Measurements from ENCODE around the gene GABBR2.

GABBR2 gene

DNA sequence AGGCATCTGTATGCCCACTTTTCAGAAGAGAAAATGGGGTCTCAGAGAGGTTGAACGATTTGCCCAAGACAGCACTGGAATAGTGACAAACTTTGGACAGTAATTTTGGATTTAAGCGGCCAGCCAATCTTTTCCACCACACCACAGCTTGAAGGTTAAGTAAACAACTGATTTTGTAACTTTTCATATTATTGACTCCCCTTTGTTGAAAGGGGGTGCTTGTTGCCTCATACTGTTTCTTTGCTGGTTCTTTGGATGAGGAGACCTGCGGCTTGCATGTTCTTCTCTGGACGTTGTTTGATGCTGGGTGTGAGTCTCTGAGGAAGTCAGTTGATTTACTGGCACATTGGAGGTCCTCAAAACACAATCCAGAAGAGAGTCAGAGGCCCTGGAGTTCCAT lies 11.7 kb upstream of the GABBR2 start:
- no peak for DNase-seq (ENCODE audit: low spot score)

DNA sequence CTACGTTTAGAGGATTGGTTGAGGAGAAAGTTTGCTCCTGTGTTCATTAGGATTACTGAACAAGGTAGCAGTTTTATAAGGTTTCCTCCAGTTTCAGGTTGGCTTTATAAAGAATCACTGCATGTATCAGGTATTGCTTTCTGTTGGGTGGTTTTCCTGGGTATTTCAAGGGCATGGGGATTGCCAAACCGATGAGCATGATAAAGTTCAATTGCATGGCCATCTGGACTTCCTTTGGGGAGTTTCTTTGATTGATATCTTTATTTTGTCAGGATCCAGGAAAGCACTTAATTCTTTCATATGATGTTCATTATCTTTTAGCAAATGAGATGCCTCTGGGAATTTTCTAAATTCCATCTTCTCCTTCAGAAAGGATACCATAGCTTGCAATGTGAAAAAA lies 10.3 kb upstream of the GABBR2 start:
- DNase-seq (ENCODE audit: low spot score) = no peak

DNA sequence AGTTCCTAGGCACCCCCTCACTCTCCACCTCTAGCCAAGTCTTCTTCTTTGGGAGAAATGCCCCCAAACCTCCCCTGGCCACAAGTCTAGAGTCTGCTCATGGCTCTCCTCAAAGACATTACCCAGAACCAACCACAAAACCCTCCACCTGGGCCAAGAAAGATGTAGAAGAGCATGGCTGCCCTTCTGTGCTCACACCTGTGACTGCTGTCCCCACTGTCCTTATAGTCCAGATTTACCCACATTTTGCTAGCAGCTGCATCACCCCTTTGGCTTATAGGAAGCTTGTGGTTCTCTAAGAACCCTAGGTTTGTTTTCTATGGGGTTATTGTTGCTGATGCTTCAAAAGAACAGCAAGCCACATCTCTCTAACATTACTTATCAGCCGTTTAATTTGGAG lies 6.1 kb upstream of the GABBR2 start:
- DNase-seq (ENCODE audit: low spot score) = no peak

DNA sequence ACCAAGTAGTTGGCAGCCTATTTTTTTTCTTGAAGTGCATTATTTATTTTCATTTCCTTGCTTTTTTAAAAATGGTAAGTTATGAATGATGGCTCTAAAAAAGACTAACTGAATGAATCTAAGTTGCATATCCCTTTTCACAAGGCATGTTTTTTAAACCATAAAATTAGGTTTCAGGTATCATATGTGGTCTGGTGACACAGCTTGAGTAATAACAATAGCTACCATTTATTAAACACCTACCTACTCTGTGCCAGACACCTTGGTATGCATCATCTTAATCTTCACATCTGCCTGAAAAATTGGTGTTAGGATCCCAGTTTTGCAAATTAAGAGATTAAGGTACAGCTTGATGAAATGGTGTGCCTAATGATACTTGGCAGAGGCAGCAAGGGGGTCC lies 4.3 kb upstream of the GABBR2 start:
- DNase-seq (ENCODE audit: low spot score) = no peak

DNA sequence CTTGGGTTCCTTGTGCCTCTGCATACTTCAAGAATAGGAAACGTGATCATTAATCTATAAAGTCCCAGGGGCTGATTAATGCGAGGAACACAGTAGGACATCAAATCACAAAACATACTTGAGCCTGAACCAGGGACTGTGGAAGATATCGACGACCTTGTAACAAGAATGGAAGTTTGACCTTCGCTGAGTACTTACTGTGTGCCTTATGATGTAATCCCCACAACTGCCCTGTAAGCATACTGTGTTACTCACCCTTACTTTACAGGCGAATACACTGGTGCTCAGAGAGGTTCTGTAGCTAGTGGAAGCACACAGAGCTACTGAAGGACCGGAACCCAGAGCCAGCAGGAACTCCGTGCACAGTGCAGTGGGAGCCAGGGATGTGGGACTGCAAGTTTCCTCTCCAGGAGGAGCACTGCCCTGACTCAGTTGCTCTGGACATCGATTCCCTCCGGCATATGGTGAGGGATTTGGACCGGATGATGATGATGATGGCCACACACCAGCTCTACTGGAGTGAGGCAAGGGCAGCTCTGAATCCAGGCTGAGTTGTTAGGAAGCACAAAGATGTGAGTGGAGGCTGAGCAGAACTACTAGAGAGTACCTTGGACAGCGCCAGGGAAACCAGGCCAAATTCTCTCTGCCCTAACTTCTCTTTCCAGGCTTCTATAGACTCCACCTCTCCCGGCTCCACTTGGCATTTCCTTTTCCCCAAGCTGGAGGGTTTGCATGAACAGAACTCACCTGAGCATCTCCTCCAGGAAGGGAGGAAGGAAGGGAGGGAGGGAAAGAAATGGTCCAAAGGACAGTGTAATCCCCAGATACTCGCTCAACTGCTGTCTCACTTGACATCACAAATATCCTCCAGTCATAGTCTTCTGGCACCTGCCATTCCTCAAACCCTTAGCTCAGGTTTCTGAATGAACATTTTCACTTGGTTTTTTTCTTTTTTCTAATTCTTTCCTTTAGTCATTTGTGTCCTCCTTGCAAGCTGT lies 1.5 kb upstream of the GABBR2 start:
- peak; percentile 46 for DNase-seq (ENCODE audit: low spot score)

DNA sequence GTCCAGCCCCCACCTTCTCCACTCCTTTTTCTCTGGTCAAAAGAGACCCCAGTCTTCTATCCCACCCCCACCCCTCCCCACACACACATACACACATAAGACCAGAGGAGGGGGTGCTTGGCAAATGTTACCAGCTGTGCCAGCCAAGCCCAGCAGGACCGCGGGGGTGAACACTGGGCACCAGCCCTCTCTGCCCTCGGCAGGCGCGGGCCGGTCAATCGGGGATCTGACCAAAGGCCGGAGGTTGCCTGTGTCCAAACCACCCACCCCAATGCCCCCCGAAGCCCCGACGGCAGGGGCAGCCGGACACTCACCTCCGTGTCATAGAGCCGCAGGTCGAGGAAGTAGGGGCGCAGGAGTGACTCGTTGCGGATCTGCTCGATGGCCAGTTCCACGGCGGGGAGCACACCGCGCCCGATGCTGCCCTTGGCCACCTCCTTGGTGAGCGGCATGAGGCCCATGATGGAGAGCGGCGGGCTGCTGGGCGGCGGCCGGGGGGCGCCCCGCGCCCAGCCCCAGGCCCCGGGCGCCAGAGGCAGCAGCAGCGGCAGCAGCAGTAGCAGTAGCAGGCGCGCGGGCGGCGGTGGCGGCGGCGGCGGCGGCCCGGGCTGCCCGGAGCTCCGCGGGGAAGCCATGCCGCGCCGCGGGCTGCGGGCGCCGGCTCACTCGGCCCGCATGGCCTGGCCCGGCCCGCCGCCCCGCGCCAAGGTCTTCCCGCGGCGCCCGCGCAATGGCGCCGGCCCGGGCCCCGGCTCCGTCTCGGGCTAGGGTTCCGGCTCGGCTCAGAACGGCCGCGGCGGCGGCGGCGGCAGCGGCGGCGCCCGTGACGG lies 417 bp downstream of the GABBR2 start:
- no peak for DNase-seq (ENCODE audit: low spot score)

DNA sequence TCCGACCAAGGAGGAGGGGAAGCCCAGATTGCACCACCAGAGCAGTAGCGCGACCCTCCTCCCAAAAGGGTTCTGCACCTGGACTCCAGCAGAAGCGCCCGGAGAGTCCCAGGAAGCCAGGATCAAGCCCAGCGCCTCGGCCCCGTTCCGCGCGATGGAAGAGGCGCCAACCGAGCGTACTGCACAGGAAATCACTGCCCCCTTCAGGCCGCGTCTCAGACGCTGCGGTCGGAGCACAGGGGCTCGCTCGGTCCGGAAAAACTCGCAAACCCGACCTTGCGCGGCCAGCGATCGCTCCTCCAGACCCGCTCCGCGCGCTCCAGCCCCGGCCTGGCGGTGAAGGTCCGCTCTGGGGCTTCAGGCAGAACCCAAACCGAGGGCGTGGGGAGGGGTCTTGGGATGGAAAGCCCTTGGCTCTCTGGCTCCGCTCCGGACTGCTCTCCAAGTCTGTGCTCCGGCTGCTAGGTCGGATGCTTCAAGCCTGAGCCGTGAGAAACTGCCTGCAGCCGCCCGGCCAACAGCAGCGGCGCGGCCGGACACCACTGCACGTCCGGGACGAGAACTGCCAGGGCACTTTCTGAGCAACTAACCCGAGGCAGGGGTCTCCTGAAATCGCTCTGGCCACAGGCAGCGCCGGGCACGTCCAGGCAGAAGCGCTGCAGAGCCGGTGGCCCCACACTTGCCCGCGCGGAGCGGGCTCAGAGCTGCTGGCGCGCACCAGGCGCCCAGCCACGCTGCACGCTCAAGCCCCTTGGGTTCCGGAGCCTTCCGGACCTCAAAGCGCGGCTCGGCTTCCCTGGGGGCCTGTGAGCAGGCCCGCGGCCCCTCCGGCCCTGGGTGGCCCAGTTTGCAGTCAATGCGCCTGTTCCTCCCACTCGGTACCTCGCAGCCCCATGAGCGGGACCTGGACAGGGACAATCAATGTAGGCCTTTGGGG lies 1.3 kb downstream of the GABBR2 start:
- peak; percentile 74 for DNase-seq (ENCODE audit: low spot score)

DNA sequence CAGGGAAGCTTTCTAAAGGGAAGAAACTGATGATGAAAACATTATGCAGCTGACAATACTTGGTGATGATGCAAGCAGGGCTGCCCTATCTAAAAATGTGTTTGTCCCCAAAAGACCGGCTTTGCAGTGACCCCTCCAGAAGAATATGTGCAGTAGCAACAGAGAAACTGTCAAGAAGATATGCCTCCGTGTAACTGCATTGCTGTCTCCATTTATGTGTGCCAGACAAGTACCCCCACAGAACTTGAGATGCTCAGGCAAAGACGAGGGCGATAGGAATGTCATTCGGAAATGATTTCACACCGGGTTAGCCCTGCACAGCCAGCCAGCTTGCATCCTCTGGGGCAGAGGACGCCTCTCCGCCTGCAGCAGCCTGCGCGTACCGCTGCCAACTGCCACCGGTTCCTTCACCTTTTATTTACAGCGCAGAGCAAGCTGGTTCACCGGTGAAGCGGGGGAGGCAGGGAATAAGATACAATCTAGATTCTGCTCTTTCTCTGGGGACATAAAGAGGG lies 2.0 kb downstream of the GABBR2 start:
- DNase-seq (ENCODE audit: low spot score) = no peak

DNA sequence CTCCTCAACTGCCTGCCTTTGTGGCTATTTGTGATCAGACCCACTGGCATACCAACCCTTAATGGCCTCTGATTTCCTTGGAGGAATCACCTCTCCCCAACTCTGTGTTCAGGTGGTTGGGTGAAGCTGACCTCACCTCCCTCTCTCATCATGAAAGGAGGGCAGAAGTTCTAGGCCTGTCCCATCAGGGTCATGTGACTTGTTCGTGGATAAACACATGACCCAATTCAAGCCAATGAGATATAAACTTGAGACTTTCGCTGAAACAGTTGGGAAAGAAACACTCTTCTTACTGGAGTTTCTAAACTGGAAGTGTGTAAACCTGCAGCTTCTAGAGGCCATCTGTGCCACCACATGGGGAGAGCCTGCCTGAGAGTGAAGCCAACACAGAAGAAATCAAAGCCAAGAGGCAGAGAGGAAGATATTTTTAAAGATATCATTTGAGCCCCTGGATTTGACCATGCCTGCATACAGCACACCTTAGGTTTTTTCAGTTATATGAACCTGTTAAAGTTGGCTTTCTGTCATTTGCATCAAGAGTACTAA lies 5.8 kb downstream of the GABBR2 start:
- DNase-seq (ENCODE audit: low spot score) = no peak

DNA sequence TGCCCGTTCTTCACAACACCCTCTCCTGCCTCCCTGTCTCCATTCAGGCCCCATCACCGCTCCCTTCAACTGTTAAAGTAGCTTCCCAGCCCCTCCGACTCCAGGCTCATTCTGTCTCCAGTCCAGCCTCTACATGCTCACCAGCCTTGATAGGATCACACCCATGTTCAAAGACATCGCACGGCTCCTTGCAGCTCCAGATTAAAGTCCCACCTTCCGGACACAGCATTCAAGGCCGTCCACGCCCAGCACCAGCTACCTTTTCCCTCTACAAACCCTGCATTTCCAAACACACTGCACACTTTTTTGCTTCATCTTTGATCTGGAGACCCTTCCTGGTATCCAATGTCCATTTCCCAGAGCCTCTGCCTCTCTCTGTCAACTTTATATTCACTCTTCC lies 6.4 kb downstream of the GABBR2 start:
- no peak for DNase-seq (ENCODE audit: low spot score)

DNA sequence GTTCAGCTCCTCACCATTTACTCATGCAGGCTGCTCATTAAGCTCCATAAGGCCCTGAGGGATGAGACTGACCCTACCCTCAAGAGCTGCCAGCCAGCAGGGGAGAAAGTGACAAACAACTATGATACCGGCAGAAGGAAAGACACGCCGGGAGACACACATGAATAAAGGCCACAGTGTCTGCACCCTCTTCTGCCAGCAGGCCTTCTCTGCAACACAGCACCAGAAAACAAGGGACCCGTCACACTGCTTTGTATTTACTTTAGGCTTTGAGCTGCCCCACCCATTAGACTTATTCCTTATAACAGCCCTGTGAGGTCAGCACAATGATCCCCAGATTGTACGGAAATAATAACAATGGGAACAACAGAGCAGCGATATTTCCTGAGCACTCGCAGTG lies 7.2 kb downstream of the GABBR2 start:
- no peak for DNase-seq (ENCODE audit: low spot score)

DNA sequence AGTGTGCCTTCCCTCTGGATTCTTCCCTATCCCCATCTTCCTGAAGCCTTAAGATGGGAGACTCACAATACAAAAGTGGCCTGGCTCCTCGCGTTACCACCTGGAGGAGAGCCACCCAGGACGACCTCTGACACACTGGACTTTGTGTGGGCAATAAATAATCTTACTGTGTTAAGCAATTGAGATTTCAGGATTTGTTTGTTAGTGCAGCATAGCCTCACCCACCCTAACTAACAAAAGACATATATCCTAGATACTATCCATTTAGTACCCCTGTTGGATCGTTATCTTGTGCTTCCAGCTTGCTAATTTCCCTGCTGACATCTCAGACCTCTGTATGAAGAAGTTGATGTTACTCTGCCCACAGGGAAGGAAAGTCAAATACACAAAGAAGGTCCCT lies 7.9 kb downstream of the GABBR2 start:
- DNase-seq (ENCODE audit: low spot score) = no peak

DNA sequence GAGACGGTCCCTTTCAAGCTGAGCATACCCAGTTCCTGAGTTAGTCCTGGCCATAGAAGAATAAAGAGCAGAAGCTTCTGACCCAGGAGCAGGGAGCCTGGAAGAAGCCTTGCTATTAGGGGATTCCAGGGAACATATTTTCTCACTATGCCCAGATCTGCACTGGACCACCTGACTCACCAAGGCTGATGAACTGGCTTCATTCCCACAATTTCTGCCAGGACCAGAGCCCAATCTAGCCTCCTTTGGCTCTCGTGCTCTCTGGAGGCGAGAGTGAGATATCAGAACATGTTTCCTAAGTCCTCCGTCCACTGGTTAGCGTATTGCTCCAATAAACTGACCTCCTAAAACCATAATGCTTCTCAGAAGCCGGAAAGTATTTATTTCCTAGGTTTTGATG lies 9.9 kb downstream of the GABBR2 start:
- no peak for DNase-seq (ENCODE audit: low spot score)

DNA sequence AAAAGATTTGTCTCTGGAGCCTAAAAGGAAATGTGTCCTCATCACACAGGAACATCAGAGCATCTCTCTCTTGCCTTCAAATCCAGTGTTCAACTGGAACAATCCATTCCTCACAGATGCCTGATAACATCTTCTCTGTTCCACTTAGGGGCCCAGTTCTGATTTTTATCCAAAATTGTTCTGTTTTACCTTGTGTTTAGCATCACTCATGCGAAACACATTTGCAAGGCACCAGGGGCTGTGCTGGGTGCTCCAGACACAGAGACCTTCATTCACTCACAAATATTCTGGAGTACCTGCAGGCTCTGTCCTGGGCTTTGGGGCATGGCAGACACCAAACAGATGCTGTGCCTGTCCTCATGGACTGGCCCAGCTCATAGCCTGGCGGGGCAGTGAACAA lies 13.8 kb downstream of the GABBR2 start:
- DNase-seq (ENCODE audit: low spot score) = no peak

DNA sequence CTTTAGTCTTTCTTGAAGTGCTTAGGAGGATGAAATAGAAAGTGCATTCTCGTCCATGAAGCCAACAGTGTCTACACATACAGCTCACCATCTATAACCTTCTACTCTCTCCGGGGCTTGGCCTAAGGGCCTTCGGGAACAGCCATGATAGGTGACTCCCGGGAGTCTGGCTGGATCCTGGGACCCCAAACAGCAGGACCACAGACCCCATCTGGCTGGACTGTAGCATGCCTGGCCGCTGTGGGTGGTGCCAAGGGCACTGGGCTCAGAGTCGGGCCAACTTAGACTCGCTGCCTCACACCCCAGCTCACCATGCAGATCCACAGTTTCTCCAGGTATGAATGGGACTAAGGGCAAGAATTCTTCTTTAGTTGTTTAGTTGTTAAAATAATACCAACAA lies 16.3 kb downstream of the GABBR2 start:
- no peak for DNase-seq (ENCODE audit: low spot score)

DNA sequence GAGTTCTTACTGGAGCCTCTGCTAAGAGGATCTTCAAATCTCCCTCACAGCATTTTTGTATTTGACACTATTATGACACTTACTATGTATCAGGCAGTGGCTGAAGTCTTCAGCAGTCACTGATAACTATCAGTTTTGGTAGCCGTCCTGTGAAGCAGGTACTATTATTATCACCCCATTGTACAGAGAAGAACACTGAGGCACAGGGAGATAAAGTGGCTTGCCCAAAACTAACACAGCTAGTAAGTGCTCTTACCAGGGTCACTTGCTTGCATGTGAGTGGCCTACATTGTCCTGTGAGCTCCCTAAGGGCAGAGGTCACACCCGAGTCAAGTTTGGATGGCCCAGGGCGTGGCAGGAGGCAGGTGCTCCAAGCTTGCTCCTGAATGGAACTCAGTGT lies 16.8 kb downstream of the GABBR2 start:
- DNase-seq (ENCODE audit: low spot score) = no peak

DNA sequence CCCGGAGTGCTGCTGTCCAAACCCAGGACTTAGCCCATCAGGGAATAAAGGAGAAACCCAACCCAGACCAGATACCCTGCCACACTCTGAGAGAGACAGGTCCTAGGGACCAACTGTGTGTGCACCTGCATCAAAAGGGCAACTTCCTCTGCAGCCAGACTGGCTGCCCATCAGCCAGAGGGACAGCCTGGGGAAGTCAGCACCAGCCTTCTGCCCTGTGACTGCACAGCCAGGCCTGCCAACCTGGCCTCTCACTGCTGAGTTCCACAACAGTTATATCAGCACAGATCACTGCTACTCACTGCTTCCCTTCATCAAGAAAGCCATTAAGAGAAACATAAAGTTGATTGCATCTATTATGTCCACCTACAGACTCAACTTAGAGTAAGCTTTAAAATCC lies 18.0 kb downstream of the GABBR2 start:
- no peak for DNase-seq (ENCODE audit: low spot score)

DNA sequence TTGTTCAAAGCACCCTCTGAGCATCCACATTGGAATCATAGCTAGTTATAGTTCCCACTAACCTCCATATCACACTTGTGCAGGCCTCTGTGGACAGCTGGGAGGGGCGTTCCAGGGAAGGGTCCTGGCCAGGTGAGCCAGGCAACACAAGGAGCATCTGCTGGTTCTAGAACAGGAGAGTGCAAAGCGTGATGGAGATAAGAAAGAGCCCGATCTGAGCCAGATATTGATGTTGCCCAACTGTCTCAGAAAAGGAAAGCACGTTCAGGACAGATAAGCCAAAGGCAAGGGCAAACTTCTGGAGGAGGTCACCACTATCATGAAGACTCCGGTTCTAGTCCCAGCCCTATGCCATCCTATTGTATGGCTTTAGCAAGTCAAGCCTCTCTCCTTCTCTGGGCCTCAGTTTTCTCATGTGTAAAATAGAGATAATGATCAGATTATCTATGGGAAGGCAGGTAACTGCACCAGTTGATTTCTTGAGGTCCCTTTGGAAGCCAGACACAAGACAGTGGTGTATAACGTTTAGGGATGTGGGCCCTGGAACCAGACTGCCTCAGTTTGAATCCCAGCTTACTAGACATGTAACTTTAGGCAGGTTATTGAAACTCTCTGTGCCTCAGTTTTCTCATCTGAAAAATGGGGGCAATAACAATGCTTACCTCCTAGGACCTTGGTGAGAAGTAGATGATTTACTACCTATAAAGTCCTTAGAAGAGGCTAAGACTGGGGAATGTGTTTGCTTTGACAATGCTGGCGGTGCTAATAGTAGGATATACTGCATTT lies 19.8 kb downstream of the GABBR2 start:
- no peak for DNase-seq (ENCODE audit: low spot score)

DNA sequence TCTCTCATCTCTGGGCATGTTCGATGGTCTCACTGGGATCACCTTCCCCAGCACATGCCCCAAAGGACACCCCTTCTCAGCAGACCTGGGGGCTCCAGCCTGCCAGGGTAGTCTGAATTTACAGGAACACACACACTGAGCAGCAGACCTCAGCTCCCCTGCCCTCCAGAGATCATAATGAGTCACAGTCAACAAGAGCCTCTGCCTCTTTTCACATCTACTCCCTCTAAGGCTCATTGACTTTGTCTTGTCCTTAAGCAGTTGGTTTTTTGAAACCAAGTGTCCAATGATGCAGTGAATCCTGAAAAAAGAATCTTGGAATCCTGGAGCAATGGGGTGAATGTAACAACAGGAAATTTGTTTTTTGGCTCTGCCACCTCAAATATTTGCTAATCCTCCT lies 20.8 kb downstream of the GABBR2 start:
- no peak for DNase-seq (ENCODE audit: low spot score)

DNA sequence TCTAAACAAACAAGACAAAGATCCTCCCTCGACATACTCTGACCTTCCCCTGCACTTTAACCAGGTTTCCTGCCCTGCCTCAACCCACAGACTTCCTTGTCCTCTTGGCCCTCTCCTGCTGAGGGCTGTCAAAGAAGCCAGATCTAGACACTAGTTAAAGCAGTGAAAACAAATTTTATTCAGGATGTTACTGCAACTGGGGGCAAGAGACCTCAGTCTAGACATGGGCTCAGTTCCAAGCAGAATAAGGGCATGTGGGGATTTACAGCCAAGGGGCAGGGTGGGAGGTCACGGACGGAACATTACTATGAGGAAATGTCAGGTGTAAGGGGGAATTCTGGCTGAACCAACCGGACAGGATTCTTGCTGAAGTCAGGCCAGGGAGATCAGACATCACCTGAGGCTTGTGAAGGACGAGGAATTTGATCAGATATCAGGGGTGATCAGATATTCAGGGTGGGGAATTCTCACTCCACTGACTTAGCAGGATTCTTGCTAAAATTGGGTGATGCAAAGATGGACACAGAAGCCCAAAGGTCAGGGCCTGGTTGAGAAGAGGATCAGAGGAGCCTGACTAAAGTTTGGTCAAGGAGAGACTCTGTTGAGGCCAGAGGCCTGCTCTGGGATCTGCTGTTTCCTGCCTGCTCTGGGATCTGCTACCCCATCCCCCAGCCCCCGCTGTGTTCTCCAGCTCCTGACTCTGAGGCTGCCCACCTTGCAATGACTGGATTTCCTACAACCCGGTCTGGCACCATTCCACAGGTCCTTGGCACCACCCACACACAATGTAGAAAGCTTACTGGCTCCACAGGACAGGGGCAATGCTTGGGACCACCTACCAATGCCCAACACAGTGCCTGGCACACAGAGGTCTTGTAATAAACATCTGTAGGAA lies 21.5 kb downstream of the GABBR2 start:
- DNase-seq (ENCODE audit: low spot score) = no peak

Measured in hepatic stellate cell (primary cell).